Ovary (tissue), 3 donors: ENCODE measurements around the gene NDUFC1.

Experiments
- CTCF ChIP-seq, 3 donors: fragments of 450-650 bp in 2 of 3; fragments of 200-600 bp in 1 of 3; IDR thresholded peaks; one replicate each; pipeline versions ENCODE4 v1.5.1 to v1.8.0; 2016 to 2022; ENCODE audit warnings: antibody characterized with exemption in 3 of 3, mild to moderate bottlenecking in 1 of 3
- POLR2A ChIP-seq: fragments of 450-650 bp; IDR thresholded peaks from one replicate; pipeline ENCODE4 v1.6.1; 2017; ENCODE audit warnings: antibody characterized with exemption, mild to moderate bottlenecking, moderate library complexity
- donor health status: DM: no; HTN: no; CAD: no.

GRCh38 chr4:139316733-139317132, 14.5 kb upstream of the NDUFC1 start:
- TF ChIP-seq POLR2A (no peak), CTCF (IDR thresholded peaks at IDR 0.05) (no peak)
